ENCODE data around the gene SLC45A3. TPM values are rescaled to one million over a fixed set of nuclear protein-coding genes. Genes with fewer than 3 reads are reported as not detected.
"Not testable (repeated sequence)": the region's sequence is repeated elsewhere in the genome, so short reads cannot be mapped to it uniquely, and the experiment has no call there.

The SLC45A3 gene
- 10 to 100 TPM in 1 of 4 donors, 1 to 10 TPM in 3; 8.2 to 11.1 (median 8.7) TPM for polyA plus RNA-seq (ENCODE audit: insufficient read length in 4 of 4)

GRCh38 chr1:205680073-205680851, at the start of gene SLC45A3:
TSS of gene SLC45A3 (minus strand) at chr1:205680509. CDS start at chr1:205664656, 15,853 bp downstream.
- no peak for DNase-seq (ENCODE audit: low read depth in 4 of 4, low spot score in 2 of 4)

DNA sequence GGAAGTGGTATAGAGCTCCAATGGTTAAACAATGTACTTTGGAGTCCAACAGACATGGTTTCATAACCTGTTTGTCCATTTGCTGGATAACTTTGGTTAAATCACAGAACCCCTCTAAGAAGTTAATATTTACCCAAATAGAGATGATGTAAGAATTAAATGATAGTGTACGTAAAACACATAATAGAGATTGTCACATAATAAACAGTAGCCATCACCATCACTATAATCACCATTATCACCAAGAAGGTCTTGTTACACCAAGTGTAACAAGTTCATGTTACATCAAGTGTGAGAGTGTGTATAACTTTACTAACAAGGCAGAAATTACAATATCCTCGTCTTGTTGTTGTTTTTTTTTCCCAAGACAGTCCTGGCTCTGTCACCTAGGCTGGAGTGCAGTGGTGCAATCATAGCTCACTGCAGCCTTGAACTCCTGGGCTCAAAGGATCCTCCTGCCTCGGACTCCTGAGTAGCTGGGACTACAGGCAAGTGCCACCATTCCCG, 46.4 kb upstream of the SLC45A3 start:
- DNase-seq (ENCODE audit: low read depth in 4 of 4, low spot score in 2 of 4), result no peak

DNA sequence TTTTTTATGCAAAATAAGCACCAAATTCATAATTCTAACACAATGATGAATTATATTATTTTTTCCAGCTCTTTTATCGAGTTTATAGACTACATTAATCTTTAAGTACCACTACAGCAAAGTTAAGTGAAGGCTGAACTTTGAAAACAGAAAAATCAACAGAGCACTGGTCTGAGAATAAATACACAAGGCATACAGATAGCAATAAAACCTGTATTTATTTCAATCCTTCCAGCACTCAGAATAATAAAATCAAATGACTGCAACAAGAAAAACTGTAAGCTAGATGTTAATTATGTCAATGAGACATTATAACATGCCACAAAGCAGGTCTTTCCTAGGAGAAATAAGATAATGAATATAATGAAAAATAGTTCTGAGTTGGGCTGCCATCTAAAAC, 45.2 kb upstream of the SLC45A3 start:
- no peak for DNase-seq (ENCODE audit: low read depth in 4 of 4, low spot score in 2 of 4)

DNA sequence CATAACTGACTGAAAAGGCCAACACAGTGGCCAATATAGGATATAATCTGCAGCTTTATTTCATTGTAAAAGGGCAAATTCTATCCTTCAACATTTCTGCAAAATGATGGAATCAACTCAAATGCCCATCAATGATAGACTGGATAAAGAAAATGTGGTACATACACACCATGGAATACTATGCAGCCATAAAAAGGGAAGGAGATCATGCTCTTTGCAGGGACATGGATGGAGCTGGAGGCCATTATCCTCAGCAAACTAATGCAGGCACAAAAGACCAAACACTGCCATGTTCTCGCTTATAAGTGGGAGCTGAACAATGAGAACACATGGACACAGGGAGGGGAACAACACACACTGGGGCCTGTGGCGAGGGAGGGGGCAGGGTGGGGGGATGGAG, 40.4 kb upstream of the SLC45A3 start:
- not testable (repeated sequence) for DNase-seq (ENCODE audit: low read depth in 4 of 4, low spot score in 2 of 4)

GRCh38 chr1:205719762-205720161, 39.5 kb upstream of the SLC45A3 start:
- no peak for DNase-seq (ENCODE audit: low read depth in 4 of 4, low spot score in 2 of 4)

DNA sequence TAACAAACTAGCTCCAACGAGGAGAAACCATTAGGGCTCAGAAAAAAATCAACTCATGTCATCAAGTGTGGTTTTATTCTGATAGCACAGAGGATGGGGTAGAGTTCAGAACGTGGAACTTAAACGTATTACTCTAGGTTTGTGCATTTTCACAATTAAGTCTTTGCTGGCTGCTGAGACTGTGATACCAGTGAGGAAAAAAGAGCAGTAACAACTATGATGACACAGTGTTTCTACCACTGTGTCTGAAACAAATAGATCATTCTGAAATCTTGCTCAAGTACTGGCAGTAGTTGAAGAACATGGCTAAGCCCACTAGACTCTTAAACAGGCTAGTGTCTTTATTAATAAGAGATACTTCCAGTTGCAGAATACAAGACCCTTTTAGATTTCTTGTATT, 38.7 kb upstream of the SLC45A3 start:
- DNase-seq (ENCODE audit: low read depth in 4 of 4, low spot score in 2 of 4), result no peak

- DNase-seq (ENCODE audit: low read depth in 4 of 4, low spot score in 2 of 4), result no peak
Observed at GRCh38 chr1:205716371-205717132, 36.2 kb upstream of the SLC45A3 start.

DNA sequence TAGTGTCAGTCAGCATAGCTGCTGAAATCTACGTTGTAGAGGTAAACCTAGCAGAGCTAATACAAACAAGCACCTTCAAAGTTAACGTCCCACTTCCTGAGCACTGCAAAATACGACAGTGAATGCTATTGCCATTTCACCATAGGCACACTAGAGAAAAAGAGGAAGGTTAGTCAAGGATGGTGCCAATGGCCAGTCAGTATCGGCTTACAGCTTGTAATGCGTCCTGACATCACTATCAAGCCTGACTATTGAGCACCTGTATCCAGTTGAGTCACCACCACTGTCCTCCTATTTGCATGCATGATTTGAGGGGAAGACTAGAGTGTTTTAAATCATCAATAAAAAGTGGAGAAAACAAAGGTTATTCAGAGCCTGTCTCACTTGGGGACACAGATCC, 35.3 kb upstream of the SLC45A3 start:
- DNase-seq (ENCODE audit: low read depth in 4 of 4, low spot score in 2 of 4), result no peak

GRCh38 chr1:205714906-205715246, 34.6 kb upstream of the SLC45A3 start:
- no peak for DNase-seq (ENCODE audit: low read depth in 4 of 4, low spot score in 2 of 4)

- no peak for DNase-seq (ENCODE audit: low read depth in 4 of 4, low spot score in 2 of 4)
Observed at GRCh38 chr1:205714190-205714905, 34.0 kb upstream of the SLC45A3 start.

DNA sequence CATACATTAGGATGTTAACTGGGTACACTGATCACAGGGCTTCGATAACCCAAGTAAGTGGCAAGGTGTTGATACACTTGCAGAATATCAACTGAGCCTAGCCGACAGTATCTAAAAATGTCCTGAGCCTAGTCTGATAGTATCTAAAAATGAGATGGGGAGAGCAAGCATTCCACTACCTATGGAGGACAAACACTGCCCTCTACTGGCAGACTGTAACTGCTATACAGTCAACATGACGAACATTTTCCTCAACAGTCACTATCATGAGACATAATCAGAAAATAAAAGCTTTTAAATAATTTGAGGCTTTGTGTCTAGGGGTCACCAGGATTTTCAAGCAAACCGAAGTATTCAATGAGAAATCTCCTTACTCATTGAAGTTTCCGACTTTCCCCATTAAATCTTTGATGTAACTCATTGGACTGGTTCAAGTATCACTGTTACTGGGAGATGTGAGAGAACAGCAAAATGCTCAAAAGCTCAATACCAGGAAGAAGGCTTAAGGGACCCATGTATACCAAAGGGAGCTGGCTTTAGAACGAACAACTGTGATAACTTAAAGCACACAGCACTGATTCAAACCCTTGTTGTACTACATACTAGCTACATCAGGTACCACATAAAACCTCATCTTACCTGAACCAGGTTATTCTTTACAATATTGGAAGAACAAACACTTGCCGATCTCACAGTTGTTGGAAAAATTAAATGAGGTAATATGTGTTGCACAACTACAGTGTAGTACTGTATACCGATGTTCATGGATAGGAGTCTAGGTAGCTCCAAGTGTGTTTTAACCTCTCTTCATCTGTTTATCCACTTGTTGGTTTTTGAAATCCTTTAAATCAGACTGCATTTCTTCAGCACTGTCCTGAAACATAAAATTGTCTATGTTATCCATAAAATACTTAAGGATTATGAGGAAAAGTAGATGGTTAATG, 31.1 kb upstream of the SLC45A3 start:
- DNase-seq (ENCODE audit: low read depth in 4 of 4, low spot score in 2 of 4), result peak; percentile 50 to 74 (median 62)

DNA sequence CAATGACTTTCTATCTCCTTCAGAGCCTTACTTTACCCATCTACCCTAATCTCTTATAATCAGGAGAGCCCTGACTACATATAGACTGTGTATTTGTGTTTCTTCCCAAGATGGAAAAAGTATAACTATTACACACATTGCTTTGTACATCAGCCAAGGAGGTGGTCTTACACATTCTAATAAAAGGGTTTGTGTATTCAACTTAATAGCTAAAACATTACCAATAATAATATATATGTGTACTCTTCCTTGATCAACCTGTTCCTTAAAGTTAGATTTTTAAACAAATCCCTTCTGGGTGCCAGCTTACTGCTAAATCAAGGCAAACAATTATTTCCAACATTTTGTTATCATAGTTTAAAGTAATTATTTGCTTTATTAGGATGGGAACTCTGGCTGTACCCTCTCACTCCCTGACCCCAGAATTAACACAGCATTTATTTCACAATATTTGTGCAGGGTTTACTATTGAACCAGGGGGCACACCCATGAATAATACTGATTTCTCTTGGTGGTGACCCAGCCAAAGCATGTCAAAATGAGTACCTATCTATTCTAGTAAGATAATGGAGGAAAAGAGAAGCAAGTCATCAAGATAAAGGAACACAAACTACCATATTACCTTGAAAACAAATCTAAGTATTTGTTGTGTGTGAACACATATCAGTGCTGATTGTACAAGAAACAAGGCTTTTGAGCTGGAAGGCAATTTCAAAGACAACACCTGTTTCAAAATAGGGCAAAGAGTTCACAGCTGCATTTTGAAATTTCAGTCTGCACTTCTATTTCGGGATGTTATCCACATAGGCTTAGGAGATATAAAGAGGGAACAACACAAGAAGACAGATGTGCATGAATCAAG, 30.1 kb upstream of the SLC45A3 start:
- DNase-seq (ENCODE audit: low read depth in 4 of 4, low spot score in 2 of 4), result no peak

GRCh38 chr1:205709640-205710039, 29.3 kb upstream of the SLC45A3 start:
- DNase-seq (ENCODE audit: low read depth in 4 of 4, low spot score in 2 of 4), result no peak

GRCh38 chr1:205709059-205709398, 28.7 kb upstream of the SLC45A3 start:
- no peak for DNase-seq (ENCODE audit: low read depth in 4 of 4, low spot score in 2 of 4)

DNA sequence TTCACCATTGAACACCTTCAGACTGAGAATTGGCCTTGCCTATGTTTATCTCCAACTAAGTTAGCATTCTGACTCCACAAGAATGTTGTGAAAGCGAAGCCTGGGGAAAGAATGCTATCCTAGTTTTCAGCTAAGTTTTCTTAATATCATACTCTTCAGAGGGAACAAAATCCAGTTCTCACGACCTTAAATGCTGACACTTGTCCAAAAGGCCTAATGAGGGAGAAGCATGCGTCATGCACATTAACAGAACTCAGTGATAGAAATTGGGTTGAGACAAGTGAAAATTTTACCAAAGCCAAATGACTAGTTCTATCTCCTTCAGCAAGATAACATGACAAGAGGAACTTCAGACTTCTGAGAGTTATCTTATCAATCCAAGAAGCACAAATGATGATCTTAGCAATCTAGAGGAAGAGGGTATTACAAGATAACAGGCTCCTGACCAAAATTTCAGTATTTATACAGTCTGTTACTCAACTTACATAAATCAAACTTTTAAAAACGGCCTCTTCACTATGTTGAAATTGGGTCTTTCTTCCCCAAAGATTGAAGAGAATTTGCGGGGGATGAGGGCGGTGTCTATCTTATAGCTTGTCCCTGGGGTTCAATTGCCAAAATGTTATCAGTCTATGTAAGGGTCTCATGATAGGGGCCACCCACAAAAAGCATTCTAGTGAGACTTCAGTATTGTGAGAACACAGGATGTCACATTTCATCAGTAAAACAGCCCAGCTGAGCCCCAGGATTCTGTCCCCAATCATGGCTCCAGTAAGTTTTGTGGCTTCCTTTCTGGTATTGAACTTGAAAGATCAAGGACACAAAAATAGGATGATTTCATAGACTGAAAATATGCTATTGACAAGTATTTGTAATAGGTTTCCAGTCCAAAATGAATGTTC, 26.5 kb upstream of the SLC45A3 start:
- no peak for DNase-seq (ENCODE audit: low read depth in 4 of 4, low spot score in 2 of 4)

DNA sequence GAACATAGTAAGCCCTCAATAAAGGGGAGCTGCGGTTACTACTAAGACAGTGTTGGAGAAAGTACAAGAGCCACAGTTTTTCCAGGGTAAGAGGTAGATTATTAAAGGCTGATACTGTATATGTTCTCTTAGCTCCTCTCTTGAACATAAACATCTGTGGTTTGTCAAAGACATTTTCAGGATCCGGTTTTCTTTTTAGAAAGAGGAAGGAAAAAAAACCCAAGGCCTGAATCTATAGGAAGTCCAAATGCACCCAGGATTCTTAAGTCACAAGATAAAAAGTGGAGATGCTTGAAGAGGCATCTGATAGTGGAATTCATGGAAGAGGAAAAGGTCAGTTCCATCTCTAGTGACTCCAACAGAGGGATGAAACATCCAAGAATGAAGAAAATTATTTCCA, 24.6 kb upstream of the SLC45A3 start:
- DNase-seq (ENCODE audit: low read depth in 4 of 4, low spot score in 2 of 4), result no peak

DNA sequence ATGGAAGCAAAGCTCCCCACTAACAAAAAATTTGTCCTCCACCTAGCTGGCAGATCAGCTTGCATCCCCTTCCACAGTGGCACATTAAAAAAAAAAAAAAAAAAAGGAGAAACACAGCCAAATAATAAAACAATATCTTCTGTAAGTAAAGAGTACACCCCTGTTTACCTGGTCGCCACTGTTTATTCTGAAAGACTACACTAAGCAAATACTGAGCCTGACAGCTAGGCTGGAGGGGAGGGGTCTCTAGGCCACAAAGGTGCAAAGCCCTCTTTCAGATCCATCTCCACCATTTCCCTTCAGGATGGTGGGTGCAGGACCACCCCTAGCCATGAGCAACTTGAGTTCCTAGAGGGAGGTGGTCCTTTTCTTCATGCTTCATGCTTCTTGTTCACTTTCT, 22.8 kb upstream of the SLC45A3 start:
- no peak for DNase-seq (ENCODE audit: low read depth in 4 of 4, low spot score in 2 of 4)

- DNase-seq (ENCODE audit: low read depth in 4 of 4, low spot score in 2 of 4), result no peak
Observed at GRCh38 chr1:205701891-205702290, 21.6 kb upstream of the SLC45A3 start.

Data from left renal cortex interstitium (tissue), 4 donors.